ENCODE results near the gene CPEB1.
"Not testable (repeated sequence)": the region's sequence is repeated elsewhere in the genome, so short reads cannot be mapped to it uniquely, and the experiment has no call there.

Gene CPEB1

GRCh38 chr15:82540055-82540983 is 106.8 kb downstream of the CPEB1 start, which contains the start of gene RPS17:
Gene RPS17 (minus strand): TSS chr15:82540457. CDS start chr15:82540428, 29 bp downstream.
- no peak for DNase-seq

- DNase-seq: no peak
Measured at GRCh38 chr15:82539691-82540054, 107.5 kb downstream of the CPEB1 start.

- no peak for DNase-seq
Measured at GRCh38 chr15:82538961-82539690, 108.0 kb downstream of the CPEB1 start.

- no peak for DNase-seq
Measured at GRCh38 chr15:82537351-82537908, 109.7 kb downstream of the CPEB1 start.

- DNase-seq: no peak
Measured at GRCh38 chr15:82536409-82537350, 110.5 kb downstream of the CPEB1 start.

DNA sequence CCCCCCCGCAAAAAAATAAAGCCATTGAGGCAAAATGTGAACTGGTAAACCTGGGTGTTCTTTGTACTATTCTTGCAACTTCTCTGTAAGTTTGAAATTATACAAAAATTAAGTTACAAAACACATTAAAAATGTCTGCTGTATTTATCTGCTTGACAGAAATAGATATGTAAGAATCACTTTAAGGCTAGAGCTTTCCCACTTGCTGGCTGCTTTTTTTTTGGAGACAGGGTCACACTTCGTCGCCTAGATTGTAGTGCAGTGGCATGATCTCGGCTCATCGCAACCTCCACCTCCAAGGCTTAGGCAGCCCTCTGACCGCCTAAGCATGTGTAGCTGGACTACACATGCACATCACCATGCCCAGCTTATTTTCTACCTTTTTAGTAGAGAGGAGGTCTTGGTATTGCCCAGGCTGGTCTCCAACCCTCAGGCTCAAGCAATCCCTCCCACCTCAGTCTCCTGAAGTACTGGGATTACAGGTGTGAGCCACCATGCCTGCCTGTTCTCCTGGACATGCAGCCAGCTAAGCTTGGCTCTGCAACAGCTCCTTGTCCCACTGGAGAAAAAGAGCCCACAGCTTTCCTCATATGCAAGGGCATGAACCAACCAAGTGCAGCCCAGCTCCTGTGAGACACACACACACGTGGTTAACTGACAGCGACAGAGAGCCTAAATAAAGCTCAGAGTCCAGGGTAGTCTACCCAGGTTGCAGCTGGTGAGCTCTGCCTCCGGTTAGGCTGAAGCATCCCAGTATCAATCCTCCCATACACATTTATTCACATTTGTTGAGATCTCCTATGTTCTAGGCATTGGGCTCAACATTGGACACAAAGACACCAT is 111.4 kb downstream of the CPEB1 start:
- DNase-seq: no peak

DNA sequence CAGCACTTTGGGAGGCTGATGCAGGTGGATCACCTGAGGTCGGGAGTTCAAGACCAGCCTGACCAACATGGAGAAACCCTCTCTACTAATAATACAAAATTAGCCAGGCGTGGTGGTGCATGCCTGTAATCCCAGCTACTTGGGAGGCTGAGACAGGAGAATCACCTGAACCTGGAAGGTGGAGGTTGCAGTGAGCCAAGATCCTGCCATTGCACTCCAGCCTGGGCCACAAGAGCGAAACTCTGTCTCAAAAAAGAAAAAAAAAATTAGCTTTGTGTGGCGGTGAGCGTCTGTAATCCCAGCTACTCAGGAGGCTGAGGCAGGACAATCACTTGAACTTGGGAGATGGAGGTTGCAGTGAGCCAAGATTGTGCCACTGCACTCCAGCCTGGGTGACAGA is 112.0 kb downstream of the CPEB1 start:
- not testable (repeated sequence) for DNase-seq

DNA sequence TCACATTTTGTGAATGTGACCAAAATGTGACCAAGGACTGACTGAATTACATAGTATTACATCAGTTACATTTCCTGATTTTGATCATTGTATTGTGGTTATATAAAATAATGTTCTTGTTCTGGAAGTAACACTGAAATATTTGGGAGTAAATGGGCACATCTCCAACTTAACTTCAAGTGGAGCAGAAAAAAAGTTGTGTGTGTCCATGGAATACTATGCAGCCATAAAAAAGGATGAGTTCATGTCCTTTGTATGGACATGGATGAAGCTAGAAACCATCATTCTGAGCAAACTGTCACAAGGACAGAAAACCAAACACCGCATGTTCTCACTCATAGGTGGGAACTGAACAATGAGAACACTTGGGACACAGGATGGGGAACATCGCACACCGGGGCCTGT is 112.7 kb downstream of the CPEB1 start:
- not testable (repeated sequence) for DNase-seq

DNA sequence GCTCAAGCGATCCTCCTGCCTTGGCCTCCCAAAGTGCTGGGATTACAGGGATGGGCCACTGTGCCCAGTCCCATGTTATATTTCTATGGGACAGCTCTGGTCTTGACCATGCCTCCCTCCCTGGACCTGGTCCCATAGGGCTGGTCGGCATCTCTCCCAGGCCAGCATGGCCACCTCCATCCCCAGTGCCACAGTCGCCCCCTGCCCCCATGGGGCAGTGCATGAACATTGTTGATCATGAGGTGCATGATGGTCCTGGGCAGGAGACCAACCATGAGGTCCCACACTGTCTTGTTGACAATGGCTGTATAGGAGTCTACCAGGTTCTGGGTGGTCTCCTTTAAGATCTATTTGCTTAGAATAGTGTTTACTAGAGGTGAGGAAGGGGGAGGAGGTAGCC is 113.4 kb downstream of the CPEB1 start:
- no peak for DNase-seq

GRCh38 chr15:82532991-82533481 is 114.1 kb downstream of the CPEB1 start:
- DNase-seq: no peak

- DNase-seq: no peak
Measured at GRCh38 chr15:82532383-82532990, 114.7 kb downstream of the CPEB1 start.

DNA sequence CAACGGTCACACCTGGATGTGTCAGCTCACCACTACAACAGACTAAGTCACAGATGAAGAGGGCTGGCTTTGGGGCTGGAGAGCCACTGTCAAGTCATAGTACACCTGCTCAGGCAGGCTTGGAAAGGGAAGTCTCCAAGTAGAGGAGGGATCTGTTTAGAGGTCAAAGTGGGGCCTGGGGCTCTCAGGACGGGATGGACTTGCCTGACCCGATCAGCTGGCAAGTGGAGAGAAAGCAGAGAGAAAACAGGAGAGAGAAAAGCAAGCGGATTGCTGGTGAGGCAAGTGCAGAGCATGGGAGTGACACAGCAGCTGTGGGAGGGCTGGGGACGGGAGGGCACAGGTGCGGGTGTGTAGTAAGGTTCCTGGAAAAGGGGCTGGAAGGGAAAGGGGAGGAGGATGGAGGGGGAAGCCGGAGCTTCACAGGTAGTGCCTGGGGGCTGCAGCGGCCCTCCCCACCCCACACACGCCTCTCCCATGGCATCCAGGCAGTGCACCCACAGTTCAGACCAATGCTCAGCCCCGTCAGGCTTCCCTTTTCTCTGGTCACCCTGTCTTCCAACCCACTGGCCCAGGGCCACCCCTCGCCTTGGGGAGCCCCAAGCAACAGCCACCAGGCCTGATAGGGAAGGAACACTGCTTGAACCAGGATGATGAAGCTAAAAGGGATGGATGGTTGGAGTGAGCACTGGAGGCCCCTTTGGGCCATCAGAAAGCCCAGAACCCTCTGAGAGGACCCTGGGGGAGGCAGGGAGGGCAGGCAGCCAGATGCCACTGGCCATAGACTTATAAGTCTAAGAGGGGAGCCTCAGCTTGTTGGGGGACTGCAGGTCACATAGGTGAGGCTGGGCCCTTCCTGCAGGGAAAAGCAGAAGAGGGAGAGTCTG is 115.4 kb downstream of the CPEB1 start:
- no peak for DNase-seq

DNA sequence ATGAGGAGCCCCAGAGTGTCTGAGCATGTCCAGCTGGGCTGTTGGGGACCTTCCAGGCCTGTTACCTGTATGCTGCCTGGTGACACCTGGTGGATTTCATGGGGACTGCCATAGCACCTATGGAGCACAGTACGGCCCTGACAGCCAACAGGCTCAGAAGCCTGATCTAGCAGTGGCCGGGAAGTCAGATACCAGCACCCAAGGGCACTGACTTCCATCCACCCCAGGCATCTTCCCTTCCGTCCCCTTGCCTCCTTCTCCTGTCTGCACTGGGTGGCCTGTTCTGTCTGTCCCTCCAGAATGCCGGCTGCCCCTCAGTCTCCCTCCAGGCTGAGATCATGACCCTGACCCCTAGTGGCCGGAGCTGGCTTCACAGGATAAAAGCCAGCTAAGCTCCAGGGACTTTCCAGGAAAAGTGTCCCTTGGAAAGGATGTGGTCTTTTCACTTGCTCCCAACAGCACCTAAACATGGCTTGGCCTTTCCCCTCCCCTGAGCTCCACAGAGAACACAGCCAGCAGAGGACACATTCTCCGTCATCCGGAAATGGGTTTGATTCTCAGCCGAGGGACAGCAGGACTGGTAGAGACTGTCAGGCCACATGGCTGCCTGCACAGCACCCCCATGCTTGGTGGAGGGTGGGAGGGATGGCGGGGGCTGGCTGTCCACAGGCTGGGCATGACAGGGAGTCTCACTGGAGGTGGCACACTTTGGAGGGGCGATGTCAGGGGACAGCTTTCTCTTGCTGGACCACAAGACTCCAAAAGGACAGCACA is 116.4 kb downstream of the CPEB1 start:
- no peak for DNase-seq

- DNase-seq: no peak
Measured at GRCh38 chr15:82530006-82530405, 117.2 kb downstream of the CPEB1 start.

GRCh38 chr15:82513587-82513986 is 133.6 kb downstream of the CPEB1 start:
- not testable (repeated sequence) for DNase-seq

- not testable (repeated sequence) for DNase-seq
Measured at GRCh38 chr15:82507693-82508092, 139.5 kb downstream of the CPEB1 start.

DNA sequence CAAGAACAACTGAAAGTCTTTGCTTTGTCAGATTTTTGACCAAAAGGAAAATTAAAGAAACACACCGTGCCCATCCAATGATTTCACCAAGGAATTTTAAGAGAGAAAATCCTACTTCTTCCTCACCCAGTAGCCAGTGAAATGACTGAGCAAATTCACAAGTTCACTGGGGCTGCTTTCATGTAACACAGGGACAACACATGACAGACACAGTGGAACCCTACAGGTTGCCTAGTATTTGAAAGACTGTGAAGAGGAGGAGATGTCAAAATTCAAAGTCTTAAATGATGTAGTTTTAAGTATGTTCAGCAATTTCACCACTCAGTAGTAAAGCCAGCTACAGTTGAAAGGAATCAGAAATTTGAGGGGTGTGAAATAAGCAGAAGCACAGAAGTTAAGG is 140.1 kb downstream of the CPEB1 start:
- DNase-seq: not testable (repeated sequence)

DNA sequence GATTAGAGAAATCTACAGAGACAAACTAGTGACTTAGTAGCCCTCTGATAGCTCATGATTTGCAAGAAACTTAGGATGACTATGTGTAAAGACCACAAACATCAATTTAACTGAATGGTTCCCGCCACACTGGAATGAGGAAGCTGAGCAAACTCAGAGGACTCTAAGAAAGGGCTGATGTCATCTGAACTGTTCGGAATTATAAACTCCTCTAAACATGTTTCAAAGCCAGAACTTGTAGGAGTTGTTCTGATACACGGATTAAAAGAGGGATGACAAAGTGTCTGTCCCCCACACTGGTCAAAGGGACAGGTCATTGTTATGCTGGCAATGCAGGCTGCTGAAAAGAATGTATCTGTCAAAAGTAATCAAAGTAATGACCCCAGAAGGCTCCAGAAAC is 141.3 kb downstream of the CPEB1 start:
- not testable (repeated sequence) for DNase-seq

DNA sequence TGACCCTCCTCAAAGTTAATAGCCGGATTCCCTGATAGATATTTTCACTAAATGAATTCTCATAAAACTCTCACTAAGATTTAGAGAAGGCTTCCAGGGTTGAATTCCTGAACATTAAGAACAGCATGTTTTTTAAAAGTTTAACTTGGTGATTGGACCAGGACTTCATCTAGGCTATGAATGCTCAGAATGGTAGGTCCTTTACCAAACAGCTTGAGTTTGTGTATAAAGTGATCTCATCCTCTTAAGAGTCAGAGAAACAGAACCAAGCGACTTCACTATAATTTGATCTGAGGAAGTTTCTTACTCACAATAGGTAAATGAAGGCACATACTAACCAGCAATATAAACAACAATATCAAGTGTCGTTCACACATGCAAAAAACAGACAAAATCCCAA is 143.1 kb downstream of the CPEB1 start:
- not testable (repeated sequence) for DNase-seq

Measured in NCI-H446 (cell line).